HG03095 (cell line): ENCODE measurements around the gene EDIL3.
"Not testable (repeated sequence)": the region's sequence is repeated elsewhere in the genome, so short reads cannot be mapped to it uniquely, and the experiment has no call there.

ENCODE experiments used
- ATAC-seq: cut with Tn5 transposase; IDR thresholded peaks from one replicate; pipeline ENCODE4 v1.9.1; 2021; ENCODE audit warnings: moderate library complexity; ENCODE audit not compliant: unreplicated experiment

Gene EDIL3

DNA sequence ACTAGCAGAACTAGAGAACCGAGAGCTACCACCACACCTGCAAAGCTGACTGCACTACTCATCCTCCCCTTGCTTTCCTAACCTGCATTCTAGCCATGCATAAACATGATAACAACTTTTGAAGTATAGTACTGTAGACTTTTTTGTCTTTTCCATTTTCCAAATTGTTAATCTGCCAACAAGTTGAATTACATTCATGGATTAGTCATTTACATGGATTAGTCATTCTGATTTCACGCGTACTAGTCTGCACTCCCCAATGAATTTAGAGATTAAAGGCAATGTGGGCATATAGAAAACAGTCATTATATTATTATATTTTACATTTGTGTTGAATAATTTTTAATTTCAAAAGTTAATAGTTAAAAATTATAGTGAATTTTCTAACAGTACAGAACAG, 81.4 kb downstream of the EDIL3 start:
- no peak for ATAC-seq

DNA sequence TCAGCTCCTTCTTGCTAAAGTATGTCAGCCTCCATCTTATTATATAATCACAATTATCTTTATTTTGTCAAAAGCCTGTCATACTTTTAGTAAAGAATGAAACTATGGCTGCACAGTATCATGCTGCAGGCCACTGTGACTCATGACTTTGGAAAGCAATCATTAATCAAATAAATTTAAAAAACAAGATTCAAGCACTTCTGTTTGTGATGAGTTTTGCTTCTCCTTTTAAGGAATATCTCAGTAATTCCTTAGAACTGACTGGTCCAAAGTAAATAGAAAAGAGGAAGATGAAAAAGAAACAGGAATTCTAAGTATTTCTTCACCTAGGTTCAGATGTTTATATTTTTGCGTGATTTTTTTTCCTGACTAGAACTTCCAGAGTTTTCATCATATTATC, 83.1 kb downstream of the EDIL3 start:
- ATAC-seq, result no peak

DNA sequence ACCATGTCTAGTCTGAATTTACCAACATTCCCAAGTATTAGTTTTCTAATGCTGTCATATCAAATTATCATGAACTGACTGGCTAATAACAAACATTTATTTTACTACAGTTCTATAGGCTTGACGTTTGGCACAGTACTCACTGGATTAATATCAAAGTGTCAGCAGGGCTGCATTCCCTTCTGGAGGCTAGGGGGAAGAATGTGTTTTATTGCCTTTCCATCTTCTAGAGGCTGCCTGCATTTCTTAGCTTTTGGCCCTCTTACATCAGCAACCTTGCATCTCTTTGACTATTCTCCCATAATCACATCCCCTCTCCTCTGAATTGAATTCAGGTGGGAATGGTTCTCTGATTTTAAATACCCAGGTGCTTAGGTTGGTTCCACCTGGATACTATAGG, 84.7 kb downstream of the EDIL3 start:
- ATAC-seq, result no peak

DNA sequence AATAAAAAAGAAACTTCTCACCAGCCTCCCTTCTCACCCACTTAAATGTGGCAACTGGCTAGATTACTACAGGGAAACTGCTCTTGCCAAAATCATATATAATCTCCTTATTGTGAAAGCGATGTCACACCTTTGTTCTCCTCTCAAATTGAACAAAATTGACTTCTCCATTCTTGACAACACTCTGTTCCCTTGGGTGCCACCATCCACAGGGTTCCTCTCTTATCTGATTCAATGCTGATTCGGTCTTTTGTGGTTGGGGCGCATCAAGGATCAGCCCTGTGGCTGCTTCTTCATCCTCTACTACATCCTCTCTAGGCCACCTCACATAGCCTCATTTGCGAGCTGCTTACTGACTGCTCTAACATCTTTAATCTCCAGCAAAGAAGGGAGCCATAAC, 86.1 kb downstream of the EDIL3 start:
- ATAC-seq, result no peak

DNA sequence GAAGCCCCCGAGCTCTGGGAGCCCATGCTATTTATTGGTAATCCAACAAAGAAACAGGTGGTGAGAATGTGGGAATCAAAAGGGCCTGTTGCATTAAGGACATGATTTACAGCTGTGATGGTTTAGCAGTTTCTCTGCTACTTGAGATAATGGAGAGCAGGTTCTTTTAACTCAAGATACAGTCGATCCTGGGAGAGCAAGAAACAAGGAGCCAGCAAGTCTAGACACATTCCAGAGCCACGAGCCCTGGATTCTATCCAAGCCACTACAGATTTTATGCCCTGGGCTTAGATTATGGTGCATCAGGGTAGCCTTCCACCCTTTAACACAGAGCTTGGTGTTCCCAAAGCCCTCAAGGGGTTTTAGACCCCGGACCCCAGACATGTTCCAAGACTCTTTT, 87.0 kb downstream of the EDIL3 start:
- not testable (repeated sequence) for ATAC-seq

DNA sequence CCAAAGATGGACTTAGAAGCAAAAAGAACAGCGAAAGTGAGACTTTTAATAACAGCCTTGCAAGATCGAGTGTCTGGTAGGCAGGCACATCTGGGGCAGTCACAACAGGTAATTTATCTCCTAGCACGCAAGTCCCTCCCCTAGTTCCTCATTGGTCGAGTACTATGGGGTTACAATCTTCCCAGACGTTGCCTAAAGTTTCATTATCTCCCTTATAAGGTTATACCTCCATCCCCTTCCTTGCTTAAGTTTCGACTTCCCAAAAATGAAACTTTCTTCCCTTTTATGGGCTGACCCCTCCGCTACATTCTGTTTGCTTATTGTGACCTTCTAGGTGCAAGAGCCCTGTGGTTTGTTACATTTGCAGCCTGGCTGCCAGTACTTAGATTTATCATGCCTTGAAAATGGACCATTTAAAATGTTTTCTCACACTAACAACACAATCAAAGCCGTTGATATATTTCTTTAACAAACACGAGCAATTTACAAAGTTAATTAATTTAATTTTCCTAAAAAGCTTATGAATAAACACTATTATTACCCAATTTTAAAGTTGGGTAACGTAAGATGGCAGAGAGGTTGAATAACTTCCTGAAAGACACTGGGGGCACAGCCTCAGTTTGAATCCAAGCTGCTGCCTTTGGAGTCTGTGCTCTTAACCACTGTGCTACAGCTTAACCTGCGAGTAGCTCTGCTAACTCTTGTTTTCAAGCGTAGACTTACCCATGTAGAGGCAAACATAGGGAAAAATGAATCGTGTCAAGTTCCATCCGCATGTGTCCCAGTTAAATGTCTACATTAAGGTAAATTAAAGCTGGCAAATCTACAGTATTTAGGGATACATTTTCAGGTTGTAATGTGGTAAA, 91.7 kb downstream of the EDIL3 start:
- no peak for ATAC-seq

DNA sequence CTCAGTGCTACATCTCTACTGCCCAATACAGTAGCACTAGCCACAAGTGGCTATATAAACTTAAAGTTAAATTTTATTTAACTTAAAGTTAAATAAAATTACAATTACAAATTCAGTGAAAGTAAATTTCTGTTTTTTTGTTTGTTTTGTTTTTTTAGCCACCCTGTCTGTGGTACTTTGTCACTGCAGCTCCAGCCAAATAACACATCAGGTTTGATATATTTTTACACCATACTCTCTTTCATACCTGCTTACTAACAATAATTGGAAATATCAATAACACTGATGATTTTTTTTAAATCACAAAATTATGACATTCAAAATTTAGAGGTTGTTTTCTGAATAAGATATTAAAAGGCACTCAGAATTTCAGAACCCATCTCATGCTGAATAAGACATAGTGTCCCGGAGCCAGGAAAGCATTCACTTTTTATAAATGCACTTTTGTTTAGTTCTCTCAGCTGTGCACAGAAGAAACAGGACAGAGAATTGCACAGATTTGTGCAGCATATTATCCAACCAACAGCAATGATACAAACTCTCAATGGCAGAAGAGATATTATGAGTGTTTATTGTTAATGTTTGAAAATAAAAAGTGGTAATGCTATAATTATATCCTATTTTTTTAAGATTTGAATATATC, 92.6 kb downstream of the EDIL3 start:
- ATAC-seq, result no peak

DNA sequence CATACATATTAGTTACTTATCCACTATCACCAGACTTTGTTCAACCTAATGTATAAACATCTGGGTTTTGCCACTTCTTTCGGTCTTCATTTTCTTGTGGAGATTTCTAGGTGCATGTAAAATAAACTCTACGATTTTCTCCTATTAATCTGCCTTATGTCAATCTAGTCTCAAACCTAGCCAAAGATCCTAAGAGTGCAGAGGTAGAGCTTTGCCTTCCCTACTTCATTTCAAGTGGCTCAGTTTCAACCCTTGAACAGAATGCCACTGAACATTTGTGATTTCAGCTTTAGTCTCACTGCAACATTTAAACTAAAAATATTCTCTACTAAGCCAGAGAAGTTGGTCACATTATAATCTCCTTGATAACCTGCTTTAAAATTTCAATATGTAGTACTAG, 94.0 kb downstream of the EDIL3 start:
- no peak for ATAC-seq

DNA sequence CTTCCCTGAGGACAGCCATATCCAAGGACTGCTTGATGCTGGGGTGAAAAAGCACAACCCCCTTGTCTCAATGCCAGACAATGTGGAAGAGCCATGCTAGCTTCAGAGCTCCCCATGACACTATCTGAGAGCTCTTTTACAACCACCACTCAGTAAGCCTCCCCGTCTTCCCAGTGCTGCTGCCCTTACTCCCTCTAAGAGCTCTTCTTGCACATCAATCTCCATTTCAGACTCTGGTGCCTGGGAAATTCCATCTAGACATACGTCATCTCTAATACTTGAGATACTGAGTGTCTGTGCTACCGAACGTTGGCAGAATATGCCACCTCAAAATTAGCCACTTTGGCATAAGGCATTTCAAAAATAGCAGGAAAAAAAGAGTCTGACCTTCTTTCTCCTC, 94.5 kb downstream of the EDIL3 start:
- ATAC-seq, result no peak

DNA sequence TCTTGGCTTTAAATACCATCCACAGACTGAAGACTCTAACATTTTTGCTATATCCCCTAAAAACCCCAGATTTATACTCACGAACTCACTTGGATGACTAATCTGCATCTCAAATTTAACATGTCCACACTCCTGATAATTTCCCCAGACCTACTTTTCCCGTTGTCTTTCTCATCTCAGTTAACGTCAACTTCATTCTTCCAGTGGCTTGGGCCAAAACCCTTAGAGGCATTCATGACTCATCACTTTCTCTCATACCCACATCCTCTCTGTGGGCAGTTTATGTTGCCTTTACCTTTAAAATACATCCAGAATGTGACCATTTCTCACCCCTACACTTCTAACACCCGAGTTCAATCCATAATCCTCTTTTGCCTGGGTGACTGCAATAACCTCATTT, 96.7 kb downstream of the EDIL3 start:
- ATAC-seq, result peak; percentile 70

DNA sequence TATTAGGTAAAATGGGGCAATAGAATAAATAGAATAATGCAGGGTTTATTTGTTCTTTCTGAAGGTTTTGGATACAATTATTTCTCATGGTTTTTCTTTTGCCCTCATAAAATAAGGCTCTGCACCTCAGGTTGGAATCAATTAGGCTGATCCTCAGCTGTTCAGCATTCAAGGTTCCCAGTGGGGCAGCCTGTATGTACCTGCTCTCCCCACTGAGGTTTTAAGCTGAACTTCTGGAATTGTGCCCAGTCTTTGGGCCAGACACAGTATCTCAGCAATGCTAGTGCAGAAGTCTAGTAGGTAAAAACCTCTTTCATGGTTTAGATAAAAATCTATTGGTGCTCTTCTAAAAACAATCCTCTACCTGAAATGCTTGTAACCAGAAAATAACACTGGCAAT, 98.0 kb downstream of the EDIL3 start:
- ATAC-seq, result no peak

DNA sequence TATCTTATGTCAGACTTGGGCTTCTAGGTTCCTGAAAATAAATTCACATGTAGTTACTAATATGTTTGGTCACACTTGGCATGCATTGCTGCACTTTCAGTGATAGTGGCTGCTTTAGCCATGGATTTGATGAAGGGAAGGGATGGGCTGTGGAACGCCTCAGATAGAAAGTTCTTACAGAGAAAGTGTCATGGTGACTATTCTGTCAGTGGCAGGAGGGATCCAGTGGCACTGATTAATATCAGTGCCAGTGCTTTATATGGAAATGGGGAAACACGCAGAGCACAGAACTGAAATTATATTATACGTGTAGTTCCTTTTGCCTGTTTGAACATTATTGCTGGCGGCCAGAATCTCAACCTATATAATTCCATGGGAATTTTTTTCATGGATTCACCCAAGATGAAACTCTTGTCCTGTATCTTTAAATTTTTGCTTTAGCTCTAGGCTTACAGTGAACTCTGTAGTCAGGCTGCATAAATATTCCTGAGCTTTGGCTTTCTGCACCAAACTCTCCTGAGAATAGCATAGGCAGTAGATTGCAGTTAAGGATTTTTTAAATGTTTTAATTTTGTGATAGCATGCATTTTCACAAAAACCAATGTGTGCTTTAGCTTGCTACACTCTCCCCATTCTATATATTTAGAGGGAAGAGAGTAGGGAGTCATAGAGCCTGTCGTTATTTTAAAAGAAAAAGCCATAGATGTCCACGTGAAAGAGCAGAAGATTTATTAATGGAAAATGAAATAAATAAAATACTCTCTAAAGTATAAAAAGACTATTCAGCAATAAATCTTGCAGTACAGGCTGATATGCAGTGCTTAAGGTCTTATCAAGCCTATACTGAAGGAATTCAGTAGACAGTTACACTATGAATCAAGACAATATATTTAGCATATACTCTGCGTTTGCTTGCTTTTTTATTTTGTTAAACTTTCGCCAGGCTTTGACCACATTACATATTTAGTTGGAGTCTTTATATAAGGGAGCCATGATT, 98.7 kb downstream of the EDIL3 start:
- no peak for ATAC-seq

DNA sequence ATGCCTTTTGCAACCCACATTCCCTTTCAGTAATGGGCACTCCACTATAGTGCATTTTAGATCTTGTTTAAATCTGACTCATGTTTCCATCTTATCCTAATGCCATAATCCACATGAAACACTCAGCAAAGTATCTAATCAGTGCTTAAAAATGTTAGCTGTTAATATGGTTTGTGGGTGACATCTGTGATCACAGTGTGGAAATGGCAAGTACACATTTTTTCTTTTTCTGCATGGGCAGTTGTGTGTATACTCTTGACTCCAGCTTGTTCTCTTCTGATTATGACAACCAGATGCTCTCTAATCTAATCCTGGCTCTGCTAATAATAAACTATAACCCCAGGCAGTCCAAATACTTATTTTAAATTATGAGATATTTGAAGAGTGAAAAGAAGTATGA, 103.3 kb downstream of the EDIL3 start:
- ATAC-seq, result no peak

DNA sequence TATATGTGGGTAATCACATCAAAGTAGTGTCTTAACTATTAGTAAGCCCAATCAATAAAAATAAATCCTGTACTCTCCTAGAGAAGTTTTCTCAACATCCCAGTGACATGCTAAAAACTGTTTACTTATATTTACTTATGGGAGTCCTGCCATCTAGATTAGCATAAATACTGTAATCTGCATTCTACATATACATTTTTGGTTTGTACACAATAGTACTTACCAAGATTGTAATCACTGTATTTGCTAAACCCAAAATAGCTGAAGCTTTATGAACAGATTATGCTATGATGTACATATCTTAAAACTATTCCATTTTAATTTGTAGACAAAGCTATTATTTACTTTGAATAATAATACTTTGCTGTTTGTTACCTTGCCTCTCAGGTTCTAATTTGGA, 105.4 kb downstream of the EDIL3 start:
- no peak for ATAC-seq

DNA sequence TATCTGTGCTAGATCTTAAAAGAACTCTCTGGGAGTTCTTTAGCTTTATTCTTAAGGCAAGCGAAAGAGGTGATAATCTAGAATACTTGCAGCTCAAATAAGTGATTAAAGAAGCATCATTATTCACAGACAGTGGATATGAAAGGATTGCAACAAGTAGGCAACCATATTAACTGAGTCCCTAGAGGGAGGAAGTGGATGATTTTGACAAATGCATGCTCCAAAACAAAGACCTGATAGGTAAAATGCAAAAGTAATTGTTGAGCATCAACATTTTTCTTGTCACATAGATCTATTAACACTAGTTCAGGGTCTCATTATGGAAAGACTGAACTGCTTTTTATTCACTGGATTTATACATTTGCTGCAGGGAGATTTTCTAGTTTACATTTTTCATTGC, 109.1 kb downstream of the EDIL3 start:
- no peak for ATAC-seq

DNA sequence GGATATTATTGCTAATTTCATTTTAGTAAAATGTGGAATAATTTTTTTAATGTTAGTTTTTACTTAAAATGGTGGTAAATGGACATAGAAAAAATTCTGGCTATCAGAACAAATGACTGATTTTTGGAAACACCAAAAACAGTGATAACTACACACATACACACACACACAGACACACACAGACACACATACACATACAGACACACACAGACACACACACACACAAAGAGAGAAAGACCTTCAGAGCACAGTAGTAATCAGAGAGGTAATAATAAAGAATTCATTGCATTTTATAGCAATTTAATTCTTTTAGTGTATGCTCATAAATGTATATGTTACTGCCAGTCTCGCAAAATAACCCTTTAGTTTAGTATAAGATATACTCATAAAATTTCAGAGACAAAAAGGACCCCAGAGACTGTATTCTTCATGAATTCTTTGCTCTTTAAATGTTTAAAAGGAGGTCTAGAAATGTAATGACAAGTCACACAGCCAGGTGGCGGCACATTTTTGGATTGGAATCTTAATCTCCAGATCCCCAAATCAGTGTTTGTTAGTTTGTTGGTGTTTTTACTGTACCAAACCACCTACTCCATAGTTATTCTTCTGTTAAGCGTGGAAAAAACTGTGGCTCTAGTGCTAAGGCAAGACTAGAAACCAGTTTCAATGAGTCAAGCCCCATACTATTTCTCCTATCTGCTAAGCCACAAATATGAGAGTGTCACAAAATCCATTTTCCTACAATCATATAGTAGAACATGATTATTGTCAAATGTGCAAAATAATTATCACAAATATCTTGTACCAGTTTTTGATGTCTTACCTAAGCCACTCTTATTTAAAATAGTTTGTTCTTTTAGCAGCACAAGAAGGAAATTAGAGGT, 109.9 kb downstream of the EDIL3 start:
- no peak for ATAC-seq

DNA sequence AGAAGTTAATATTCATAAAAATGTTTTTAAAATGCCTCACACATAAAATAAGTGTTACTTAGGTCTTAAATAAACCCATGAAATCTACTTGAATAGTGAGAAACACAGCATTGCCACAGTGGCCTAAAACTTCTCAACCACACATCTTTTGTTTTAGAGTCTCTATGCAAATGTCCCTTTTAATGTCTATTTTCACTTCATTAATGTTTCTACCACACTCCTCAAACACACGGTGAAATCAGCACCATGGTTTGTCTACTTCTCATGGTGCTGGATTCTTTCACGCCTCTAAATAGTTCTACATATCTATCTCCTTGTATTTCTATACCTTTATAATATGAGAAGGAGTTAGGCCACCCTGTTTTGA, 111.2 kb downstream of the EDIL3 start:
- no peak for ATAC-seq

DNA sequence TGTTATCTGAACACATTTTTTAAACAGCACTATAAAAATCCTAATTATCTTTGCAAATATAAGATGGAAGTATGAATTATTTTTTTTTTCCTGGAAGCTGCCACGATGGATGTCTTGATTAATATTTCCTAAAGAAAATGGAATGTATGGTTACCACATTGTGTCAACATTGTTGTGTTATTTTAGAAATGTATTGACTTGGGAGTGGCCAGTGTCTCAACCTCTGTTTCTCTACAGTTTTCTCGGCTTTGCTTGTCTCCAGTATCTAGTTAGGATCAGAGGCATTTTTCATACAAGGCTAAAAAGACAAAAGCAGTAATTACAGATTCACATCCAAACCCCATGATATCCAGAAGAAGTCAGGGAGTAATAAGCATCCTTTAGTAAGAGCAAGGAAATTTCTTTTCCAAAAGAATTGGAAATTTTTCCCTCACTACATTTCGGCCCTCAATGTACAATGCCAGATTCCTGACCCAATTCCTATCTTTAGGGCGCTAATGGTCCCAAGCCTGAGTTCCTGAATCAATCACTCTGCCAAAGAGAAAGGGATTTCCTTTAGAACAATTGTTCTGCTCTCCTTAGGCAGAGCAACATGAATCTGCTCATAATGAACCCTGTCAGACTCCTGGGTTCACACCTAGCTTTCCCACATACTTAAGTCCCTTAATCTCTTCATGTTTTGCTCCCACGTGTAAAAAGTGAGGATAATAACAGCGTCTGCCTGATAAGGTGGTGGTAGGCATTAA, 111.7 kb downstream of the EDIL3 start:
- no peak for ATAC-seq

DNA sequence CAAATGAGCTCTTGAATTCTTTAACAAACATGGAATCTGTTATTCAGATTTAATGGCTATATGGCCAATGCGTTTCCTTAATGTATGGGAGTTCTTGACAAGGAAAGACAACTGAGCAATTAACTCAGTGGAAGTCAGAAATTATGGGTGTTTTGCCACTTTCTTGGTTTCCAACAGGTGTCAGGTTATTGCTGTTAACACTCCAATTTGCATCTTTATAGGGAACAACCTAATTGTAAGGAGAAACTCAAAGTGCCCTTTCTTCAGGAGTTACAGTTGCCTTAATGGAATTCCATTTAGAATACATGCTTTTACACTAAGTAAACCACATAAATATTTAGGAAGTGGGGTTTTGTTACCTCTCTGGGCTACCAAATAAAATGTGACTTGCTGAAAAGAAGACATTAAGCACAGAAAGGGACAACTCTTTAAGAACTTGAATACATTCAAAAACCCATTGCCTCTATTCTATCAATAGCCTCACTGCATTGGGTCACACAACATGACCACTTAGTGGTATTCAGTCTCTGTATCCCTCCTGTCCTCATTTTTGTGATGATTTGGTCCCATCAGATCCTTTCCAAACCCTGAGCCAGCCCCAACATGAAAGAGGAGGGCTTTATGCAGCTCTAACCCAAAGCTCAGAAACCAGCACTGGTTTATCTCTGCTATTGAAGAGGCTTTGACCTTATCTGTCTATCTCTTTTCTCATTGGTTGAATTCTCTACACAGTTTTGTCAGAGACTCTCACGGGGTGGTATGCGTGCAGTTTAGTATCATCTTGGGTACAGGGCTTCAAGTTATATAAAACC, 118.7 kb downstream of the EDIL3 start:
- ATAC-seq, result no peak
